Liver (tissue), 9 donors: ENCODE results near the gene ZYX. TPM values are rescaled to one million over a fixed set of nuclear protein-coding genes. Genes with fewer than 3 reads are reported as not detected.

ENCODE experiments used
- DNase-seq: peaks from one replicate; pipeline ENCODE4 v3.0.0-alpha.2; 2017; ENCODE audit warnings: low spot score
- H3K27ac ChIP-seq, 2 donors: one replicate each; pipeline ENCODE4 v1.7.0; 2013; ENCODE audit warnings: inconsistent platforms in 2 of 2, low read length in 2 of 2, control low read depth in 1 of 2, low read depth in 1 of 2, mild to moderate bottlenecking in 1 of 2
- H3K27me3 ChIP-seq, 4 donors: one replicate each; pipeline versions ENCODE4 v1.6.1 to v1.7.0; 2013; ENCODE audit warnings: low read length in 3 of 4, inconsistent platforms in 1 of 4, mild to moderate bottlenecking in 1 of 4, moderate library complexity in 1 of 4; ENCODE audit not compliant: control insufficient read depth in 4 of 4, insufficient read depth in 4 of 4
- H3K36me3 ChIP-seq, 4 donors: one replicate each; pipeline versions ENCODE4 v1.6.1 to v1.7.0; 2013; ENCODE audit warnings: low read length in 3 of 4, mild to moderate bottlenecking in 3 of 4, low read depth in 1 of 4, moderate library complexity in 1 of 4; ENCODE audit not compliant: control insufficient read depth in 4 of 4, insufficient read depth in 3 of 4
- H3K4me1 ChIP-seq, 4 donors: one replicate each; pipeline versions ENCODE4 v1.6.1 to v1.7.0; 2013; ENCODE audit warnings: low read length in 3 of 4, mild to moderate bottlenecking in 3 of 4, moderate library complexity in 1 of 4; ENCODE audit not compliant: control insufficient read depth in 4 of 4, insufficient read depth in 4 of 4
- H3K4me3 ChIP-seq, 3 donors: one replicate each; pipeline versions ENCODE4 v1.6.1 to v1.7.0; 2013; ENCODE audit warnings: low read length in 3 of 3, control low read depth in 1 of 3, low read depth in 1 of 3, mild to moderate bottlenecking in 1 of 3
- H3K9ac ChIP-seq, 2 donors: one replicate each; pipeline ENCODE4 v1.7.0; 2013; ENCODE audit warnings: low read length in 2 of 2, mild to moderate bottlenecking in 2 of 2, moderate library complexity in 2 of 2, control low read depth in 1 of 2, low read depth in 1 of 2
- H3K9me3 ChIP-seq, 4 donors: one replicate each; pipeline versions ENCODE4 v1.6.1 to v1.7.0; 2013; ENCODE audit warnings: low read length in 3 of 4; ENCODE audit not compliant: control insufficient read depth in 4 of 4
- ATF3 ChIP-seq: IDR thresholded peaks from 2 replicates; pipeline ENCODE4 v1.6.1; 2016; ENCODE audit warnings: antibody characterized with exemption
- CTCF ChIP-seq: fragments of 150-350 bp; IDR thresholded peaks from 2 replicates; pipeline ENCODE4 v1.5.1; 2017; ENCODE audit warnings: improper control_type of control experiment, low read depth, low read length; ENCODE audit not compliant: missing input control
- EGR1 ChIP-seq, 2 donors: IDR thresholded peaks; 2 replicates each; pipeline ENCODE4 v1.6.1; 2016 to 2018; ENCODE audit warnings: antibody characterized with exemption in 2 of 2, low read depth in 2 of 2
- FOXA1 ChIP-seq: IDR thresholded peaks from 2 replicates; pipeline ENCODE4 v1.6.1; 2016; ENCODE audit warnings: antibody characterized with exemption
- FOXA2 ChIP-seq: IDR thresholded peaks from 2 replicates; pipeline ENCODE4 v1.6.1; 2016; ENCODE audit warnings: antibody characterized with exemption
- GABPA ChIP-seq, 2 donors: IDR thresholded peaks in 1 of 2; conservative IDR thresholded peaks in 1 of 2; 2 replicates each; pipeline ENCODE4 v1.6.1; 2016; ENCODE audit warnings: antibody characterized with exemption in 2 of 2, mild to moderate bottlenecking in 1 of 2, moderate library complexity in 1 of 2
- HNF4A ChIP-seq, 2 donors: conservative IDR thresholded peaks; 2 replicates each; pipeline ENCODE4 v1.6.1; 2016; ENCODE audit warnings: antibody characterized with exemption in 2 of 2, mild to moderate bottlenecking in 2 of 2
- HNF4G ChIP-seq: IDR thresholded peaks from 2 replicates; pipeline ENCODE4 v1.6.1; 2016; ENCODE audit warnings: antibody characterized with exemption
- JUND ChIP-seq, 2 donors: IDR thresholded peaks; 2 replicates each; pipeline ENCODE4 v1.6.1; 2016; ENCODE audit warnings: antibody characterized with exemption in 2 of 2
- MAX ChIP-seq: IDR thresholded peaks from 2 replicates; pipeline ENCODE4 v1.6.1; 2016; ENCODE audit warnings: antibody characterized with exemption
- NR2F2 ChIP-seq: IDR thresholded peaks from 2 replicates; pipeline ENCODE4 v1.6.1; 2016; ENCODE audit warnings: antibody characterized with exemption
- RAD21 ChIP-seq, 2 donors: IDR thresholded peaks; 2 replicates each; pipeline ENCODE4 v1.6.1; 2016; ENCODE audit warnings: antibody characterized with exemption in 2 of 2, mild to moderate bottlenecking in 2 of 2
- TAF1 ChIP-seq: conservative IDR thresholded peaks from 2 replicates; pipeline ENCODE4 v1.6.1; 2016; ENCODE audit warnings: antibody characterized with exemption, mild to moderate bottlenecking
- YY1 ChIP-seq: IDR thresholded peaks from 2 replicates; pipeline ENCODE4 v1.6.1; 2016; ENCODE audit warnings: antibody characterized with exemption, mild to moderate bottlenecking
- WGBS: extraction: QIAGEN DNeasy Blood & Tissue Kit; methylation state at CpG from one replicate; pipeline ENCODE4 v1.1.7; 2013; 5-methylcytosine and 5-hydroxymethylcytosine counted together
- polyA plus RNA-seq, 2 donors: library from polyadenylated mRNA; stranded (reverse) in 1 of 2; unstranded in 1 of 2; fragments of 200-250 nt in 1 of 2; fragments of >200 nt in 1 of 2; fragmentation: Nextera tagmentation in 1 of 2; extraction: Ambion mirVana in 1 of 2; gene quantifications; one replicate each; pipeline versions ENCODE4 v1.2.1 to v1.2.3, GENCODE V29; 2013 to 2015
- total RNA-seq, 2 donors: library from RNA; depleted of rRNA; stranded (reverse); fragments of >200 nt; gene quantifications; one replicate each; pipeline ENCODE4 v1.2.3, GENCODE V29; 2014
- TF ChIP-seq, protein P1 (sequence below): IDR thresholded peaks from 2 replicates; pipeline ENCODE4 v1.6.1; 2016; ENCODE audit warnings: antibody characterized with exemption
- TF ChIP-seq, protein P2 (sequence below): IDR thresholded peaks from 2 replicates; pipeline ENCODE4 v1.6.1; 2016; ENCODE audit warnings: antibody characterized with exemption, mild to moderate bottlenecking
- donor health status: healthy.
- donor health status: healthy.
- donor health status: healthy.
- donor health status: healthy.
- donor health status: healthy.

ZYX gene
- total and polyA plus RNA-seq, 4 donors = 15.4 to 49.7 (median 16.5) TPM

- Histone ChIP-seq H3K27ac (no peak overlapping the region), H3K4me3 (no peak overlapping the region), H3K9me3 (no peaks in the 10 kb centered on the region), H3K4me1 (peaks cover 6 to 9% (median 8%) of the 10 kb centered on the region in 4 donors), H3K27me3 (no peaks in the 10 kb centered on the region), H3K9ac (no peak overlapping the region), H3K36me3 (no peaks in the 10 kb centered on the region)
- TF ChIP-seq JUND (IDR thresholded peaks at IDR 0.05) (no peak), TAF1 (no peak), CTCF (no peak), YY1 (no peak), FOXA1 (no peak), EGR1 (IDR thresholded peaks at IDR 0.05; ENCODE audit: low read depth in 2 of 2) (no peak), RAD21 (IDR thresholded peaks at IDR 0.05) (no peak), NR2F2 (no peak), HNF4G (no peak), FOXA2 (no peak), MAX (no peak), GABPA (IDR thresholded peaks at IDR 0.05 in 1 of 2, conservative IDR thresholded peaks at IDR 0.05 in 1 of 2) (no peak), ATF3 (no peak)
- TF ChIP-seq, protein P1, sequence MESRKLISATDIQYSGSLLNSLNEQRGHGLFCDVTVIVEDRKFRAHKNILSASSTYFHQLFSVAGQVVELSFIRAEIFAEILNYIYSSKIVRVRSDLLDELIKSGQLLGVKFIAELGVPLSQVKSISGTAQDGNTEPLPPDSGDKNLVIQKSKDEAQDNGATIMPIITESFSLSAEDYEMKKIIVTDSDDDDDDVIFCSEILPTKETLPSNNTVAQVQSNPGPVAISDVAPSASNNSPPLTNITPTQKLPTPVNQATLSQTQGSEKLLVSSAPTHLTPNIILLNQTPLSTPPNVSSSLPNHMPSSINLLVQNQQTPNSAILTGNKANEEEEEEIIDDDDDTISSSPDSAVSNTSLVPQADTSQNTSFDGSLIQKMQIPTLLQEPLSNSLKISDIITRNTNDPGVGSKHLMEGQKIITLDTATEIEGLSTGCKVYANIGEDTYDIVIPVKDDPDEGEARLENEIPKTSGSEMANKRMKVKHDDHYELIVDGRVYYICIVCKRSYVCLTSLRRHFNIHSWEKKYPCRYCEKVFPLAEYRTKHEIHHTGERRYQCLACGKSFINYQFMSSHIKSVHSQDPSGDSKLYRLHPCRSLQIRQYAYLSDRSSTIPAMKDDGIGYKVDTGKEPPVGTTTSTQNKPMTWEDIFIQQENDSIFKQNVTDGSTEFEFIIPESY = no peak
- TF ChIP-seq, protein P2, sequence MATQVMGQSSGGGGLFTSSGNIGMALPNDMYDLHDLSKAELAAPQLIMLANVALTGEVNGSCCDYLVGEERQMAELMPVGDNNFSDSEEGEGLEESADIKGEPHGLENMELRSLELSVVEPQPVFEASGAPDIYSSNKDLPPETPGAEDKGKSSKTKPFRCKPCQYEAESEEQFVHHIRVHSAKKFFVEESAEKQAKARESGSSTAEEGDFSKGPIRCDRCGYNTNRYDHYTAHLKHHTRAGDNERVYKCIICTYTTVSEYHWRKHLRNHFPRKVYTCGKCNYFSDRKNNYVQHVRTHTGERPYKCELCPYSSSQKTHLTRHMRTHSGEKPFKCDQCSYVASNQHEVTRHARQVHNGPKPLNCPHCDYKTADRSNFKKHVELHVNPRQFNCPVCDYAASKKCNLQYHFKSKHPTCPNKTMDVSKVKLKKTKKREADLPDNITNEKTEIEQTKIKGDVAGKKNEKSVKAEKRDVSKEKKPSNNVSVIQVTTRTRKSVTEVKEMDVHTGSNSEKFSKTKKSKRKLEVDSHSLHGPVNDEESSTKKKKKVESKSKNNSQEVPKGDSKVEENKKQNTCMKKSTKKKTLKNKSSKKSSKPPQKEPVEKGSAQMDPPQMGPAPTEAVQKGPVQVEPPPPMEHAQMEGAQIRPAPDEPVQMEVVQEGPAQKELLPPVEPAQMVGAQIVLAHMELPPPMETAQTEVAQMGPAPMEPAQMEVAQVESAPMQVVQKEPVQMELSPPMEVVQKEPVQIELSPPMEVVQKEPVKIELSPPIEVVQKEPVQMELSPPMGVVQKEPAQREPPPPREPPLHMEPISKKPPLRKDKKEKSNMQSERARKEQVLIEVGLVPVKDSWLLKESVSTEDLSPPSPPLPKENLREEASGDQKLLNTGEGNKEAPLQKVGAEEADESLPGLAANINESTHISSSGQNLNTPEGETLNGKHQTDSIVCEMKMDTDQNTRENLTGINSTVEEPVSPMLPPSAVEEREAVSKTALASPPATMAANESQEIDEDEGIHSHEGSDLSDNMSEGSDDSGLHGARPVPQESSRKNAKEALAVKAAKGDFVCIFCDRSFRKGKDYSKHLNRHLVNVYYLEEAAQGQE = no peak
- 71% methylated on average over 5 of the region's 5 CpGs for WGBS
- no peak for DNase-seq
These were observed 33.2 kb upstream of the ZYX start for GRCh38 chr7:143347950-143348349.

GRCh38 chr7:143351060-143351459 is 30.1 kb upstream of the ZYX start:
- H3K27ac ChIP-seq = no peak overlapping the region
- H3K4me1 ChIP-seq = peaks cover 6 to 12% (median 9%) of the 10 kb centered on the region in 4 donors
- no peak for TF ChIP-seq ATF3
- no peak for TF ChIP-seq GABPA (IDR thresholded peaks at IDR 0.05 in 1 of 2, conservative IDR thresholded peaks at IDR 0.05 in 1 of 2)
- no peak for TF ChIP-seq YY1
- no peak for TF ChIP-seq HNF4G
- no peak for TF ChIP-seq TAF1
- TF ChIP-seq NR2F2 = no peak
- TF ChIP-seq HNF4A (conservative IDR thresholded peaks at IDR 0.05) = no peak
- TF ChIP-seq CTCF = no peak
- TF ChIP-seq MAX = no peak
- TF ChIP-seq EGR1 (IDR thresholded peaks at IDR 0.05; ENCODE audit: low read depth in 2 of 2) = no peak
- H3K36me3 ChIP-seq = no peaks in the 10 kb centered on the region
- H3K9me3 ChIP-seq = no peaks in the 10 kb centered on the region
- H3K4me3 ChIP-seq = no peak overlapping the region
- H3K27me3 ChIP-seq = no peaks in the 10 kb centered on the region
- no peak overlapping the region for H3K9ac ChIP-seq
- no peak for DNase-seq
- 92% methylated on average over 5 of the region's 5 CpGs for WGBS
